GM12878 (cell line): ENCODE data around the gene MBOAT2. TPM values are rescaled to one million over a fixed set of nuclear protein-coding genes. Genes with fewer than 3 reads are reported as not detected.

Experiments used
- ATAC-seq: fragments of 200-7000 bp; cut with Tn5 transposase; 3 replicates; pipeline ENCODE4 v1.9.1; 2020; ENCODE audit warnings: mild to moderate bottlenecking, moderate library complexity
- BruUV-seq: library from RNA; stranded (reverse); fragments of 400-500 nt; replicated peaks from 2 replicates; lab custom pipeline; 2021; lab: Mats Ljungman, UMichigan
- CTCF ChIA-PET: fragments of 300-600 bp; sonication (Branson Sonifier 250); formaldehyde crosslinking; extraction: SDS; loops from one replicate; lab custom pipeline; 2021; ENCODE audit warnings: inconsistent platforms; lab: Yijun Ruan, JAX
- POLR2A ChIA-PET: fragments of 350-600 bp; formaldehyde crosslinking; extraction: SDS; loops from one replicate; lab custom pipeline; 2021; ENCODE audit warnings: inconsistent platforms; lab: Charles Lee
- RAD21 ChIA-PET: fragments of 300-600 bp; sonication (Branson Sonifier 250); formaldehyde crosslinking; loops from one replicate; lab custom pipeline; 2023; ENCODE audit warnings: antibody characterized with exemption; ENCODE audit not compliant: unreplicated experiment; lab: Charles Lee
- SMC1A ChIA-PET: fragments of 300-600 bp; sonication (Branson Sonifier 250); formaldehyde crosslinking; loops from one replicate; lab custom pipeline; 2023; ENCODE audit not compliant: unreplicated experiment, uncharacterized antibody; lab: Charles Lee
- DNase-seq: peaks from one replicate; pipeline ENCODE4 v3.0.0-alpha.2; 2011; ENCODE audit warnings: low read depth, low spot score
- FAIRE-seq: peaks from 3 replicates; lab custom pipeline; 2011; peaks lifted over from hg19 to GRCh38; lab: Jason Lieb, UNC
- H2AFZ ChIP-seq: 2 replicates; pipeline ENCODE4 v1.6.0; 2011; ENCODE audit warnings: low read depth, low read length, control low read depth; ENCODE audit not compliant: control insufficient read depth
- H3K27ac ChIP-seq: 2 replicates; pipeline ENCODE4 v1.5.1; 2011; ENCODE audit warnings: control low read depth; ENCODE audit not compliant: control insufficient read depth, insufficient read depth
- H3K27me3 ChIP-seq, 2 experiments: replicated peaks in 1 of 2; 2 replicates each; pipeline versions ENCODE4 v1.6.0 to v1.6.1; 2011; ENCODE audit warnings: low read length in 1 of 2; ENCODE audit not compliant: control insufficient read depth in 2 of 2, insufficient read depth in 2 of 2
- H3K36me3 ChIP-seq, 2 experiments: 2 replicates each; pipeline ENCODE4 v1.5.1; 2011; ENCODE audit warnings: low read length in 1 of 2; ENCODE audit not compliant: control insufficient read depth in 2 of 2, insufficient read depth in 2 of 2
- H3K4me1 ChIP-seq: 2 replicates; pipeline ENCODE4 v1.6.1; 2011; ENCODE audit warnings: mild to moderate bottlenecking, low read length, moderate library complexity, mixed read lengths; ENCODE audit not compliant: control insufficient read depth, insufficient read depth
- H3K4me2 ChIP-seq: 2 replicates; pipeline ENCODE4 v1.6.0; 2011; ENCODE audit warnings: control low read depth; ENCODE audit not compliant: control insufficient read depth, insufficient read depth
- H3K4me3 ChIP-seq: fragments of 200-600 bp; sonication (generic); 2 replicates; pipeline ENCODE4 v1.5.1; 2016
- H3K79me2 ChIP-seq: 2 replicates; pipeline ENCODE4 v1.6.0; 2011; ENCODE audit warnings: low read length; ENCODE audit not compliant: control insufficient read depth, insufficient read depth
- H3K9ac ChIP-seq: 2 replicates; pipeline ENCODE4 v1.8.0; 2011; ENCODE audit warnings: low read length, control low read depth, mixed read lengths; ENCODE audit not compliant: control insufficient read depth, insufficient read depth
- H3K9me3 ChIP-seq: replicated peaks from 3 replicates; pipeline ENCODE4 v1.5.1; 2011; ENCODE audit warnings: mild to moderate bottlenecking, low read length; ENCODE audit not compliant: control insufficient read depth, insufficient read depth
- H4K20me1 ChIP-seq: 2 replicates; pipeline ENCODE4 v1.6.0; 2011; ENCODE audit not compliant: control insufficient read depth, insufficient read depth
- EZH2 ChIP-seq: IDR thresholded peaks from 2 replicates; pipeline ENCODE4 v1.6.1; 2012; ENCODE audit warnings: low read depth, mild to moderate bottlenecking, control low read depth, inconsistent platforms, low read length, borderline replicate concordance; ENCODE audit not compliant: control insufficient read depth
- NFXL1 ChIP-seq: fragments of 450-650 bp; IDR thresholded peaks from 2 replicates; pipeline ENCODE4 v1.6.1; 2017; ENCODE audit warnings: antibody characterized with exemption, mild to moderate bottlenecking, borderline replicate concordance
- RUNX3 ChIP-seq: IDR thresholded peaks from 2 replicates; pipeline ENCODE4 v1.6.1; 2012; ENCODE audit warnings: low read length, inconsistent platforms
- TAF1 ChIP-seq: IDR thresholded peaks from 2 replicates; pipeline ENCODE4 v1.6.1; 2011; ENCODE audit warnings: mild to moderate bottlenecking, low read depth, low read length, borderline replicate concordance
- WGBS: methylation state at CpG from one replicate; pipeline ENCODE4 v1.1.6; 2016; ENCODE audit warnings: low lambda C conversion rate; ENCODE audit not compliant: insufficient replicate concordance, insufficient coverage; ENCODE audit errors: missing lambda C conversion rate; 5-methylcytosine and 5-hydroxymethylcytosine counted together
- in situ Hi-C: fragments of 300-500 bp; cut with MboI; formaldehyde crosslinking; loops from 9 replicates; pipeline ENCODE4 v1.14.3; 2018; ENCODE audit warnings: mixed read lengths
- intact Hi-C: fragments of 100-400 bp; cut with micrococcal nuclease; formaldehyde crosslinking; loops from one replicate; pipeline ENCODE4 v1.14.2; 2022; ENCODE audit not compliant: unreplicated experiment
- polyA plus RNA-seq, 11 experiments: library from polyadenylated mRNA; depleted of rRNA in 4 of 11; unstranded in 6 of 11; stranded (reverse) in 5 of 11; fragments of >200 nt; fragmentation: Nextera tagmentation in 4 of 11; fragmentation: Illumina TruSeq in 1 of 11; extraction: Ambion mirVana in 4 of 11; extraction: Trizol in 1 of 11; gene quantifications; 1 replicate in 1 of 11; 2 replicates in 10 of 11; pipeline versions ENCODE4 v1.2.1 to v1.2.3, GENCODE V29; 2011 to 2016; ENCODE audit warnings: inconsistent platforms in 2 of 11, missing spikeins in 2 of 11, low read depth in 1 of 11
- total RNA-seq, 4 experiments: library from RNA; depleted of rRNA in 3 of 4; stranded (reverse); fragments of >200 nt in 3 of 4; fragmentation: Illumina TruSeq in 1 of 4; extraction: Trizol in 1 of 4; gene quantifications; 2 replicates each; pipeline versions ENCODE4 v1.2.1 to v1.2.3, GENCODE V29; 2013 to 2021
- TF ChIP-seq, protein P1 (sequence below), 3 experiments: IDR thresholded peaks in 2 of 3; conservative IDR thresholded peaks in 1 of 3; 2 replicates each; pipeline ENCODE4 v1.5.1; 2011; ENCODE audit warnings: low read depth in 3 of 3, low read length in 3 of 3, mild to moderate bottlenecking in 3 of 3, control low read depth in 2 of 3, moderate library complexity in 2 of 3, inconsistent platforms in 1 of 3, mixed read lengths in 1 of 3; ENCODE audit not compliant: control insufficient read depth in 2 of 3, insufficient read depth in 1 of 3; ENCODE audit errors: extremely low read depth in 1 of 3
- TF ChIP-seq, protein P2 (sequence below): IDR thresholded peaks from 2 replicates; pipeline ENCODE4 v1.6.1; 2011; ENCODE audit warnings: borderline replicate concordance, low read depth, mild to moderate bottlenecking, moderate library complexity, mixed read lengths, low read length; ENCODE audit not compliant: insufficient read depth; ENCODE audit errors: extremely low read length

The MBOAT2 gene
- total and polyA plus RNA-seq, 10 of the 15 experiments (the other 5 are each of a cell fraction or from before 2014, with no cell fraction given), result 0.08 to 40.6 (median 1.8) TPM

DNA sequence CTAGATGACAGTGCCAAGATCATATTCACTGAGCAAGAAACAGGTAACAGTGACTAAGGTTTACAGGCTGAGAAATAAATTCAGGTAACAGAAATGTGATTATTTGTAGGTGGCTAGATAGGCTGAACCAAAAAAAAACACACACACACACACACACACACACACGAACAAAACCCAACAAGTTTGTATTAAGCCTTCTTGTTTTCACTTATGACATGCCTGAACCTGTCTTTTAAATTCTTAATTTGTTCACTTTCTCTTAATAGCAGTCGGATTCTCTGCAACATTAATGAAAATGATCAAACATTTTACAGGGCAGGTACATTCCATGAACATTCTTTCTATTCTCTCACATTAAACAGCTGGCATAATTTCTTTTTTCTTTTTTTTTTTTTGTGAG is 147.3 kb downstream of the MBOAT2 start:
- no peak overlapping the region for H3K9ac ChIP-seq
- H3K79me2 ChIP-seq, result no peaks in the 10 kb centered on the region
- ATAC-seq (no peak), DNase-seq (no peak), FAIRE-seq (peak; percentile 90)
- in situ Hi-C loops (no loop called here), intact Hi-C loops (no loop called here)
- CTCF ChIA-PET, result no interaction called here
- TF ChIP-seq, protein P1, sequence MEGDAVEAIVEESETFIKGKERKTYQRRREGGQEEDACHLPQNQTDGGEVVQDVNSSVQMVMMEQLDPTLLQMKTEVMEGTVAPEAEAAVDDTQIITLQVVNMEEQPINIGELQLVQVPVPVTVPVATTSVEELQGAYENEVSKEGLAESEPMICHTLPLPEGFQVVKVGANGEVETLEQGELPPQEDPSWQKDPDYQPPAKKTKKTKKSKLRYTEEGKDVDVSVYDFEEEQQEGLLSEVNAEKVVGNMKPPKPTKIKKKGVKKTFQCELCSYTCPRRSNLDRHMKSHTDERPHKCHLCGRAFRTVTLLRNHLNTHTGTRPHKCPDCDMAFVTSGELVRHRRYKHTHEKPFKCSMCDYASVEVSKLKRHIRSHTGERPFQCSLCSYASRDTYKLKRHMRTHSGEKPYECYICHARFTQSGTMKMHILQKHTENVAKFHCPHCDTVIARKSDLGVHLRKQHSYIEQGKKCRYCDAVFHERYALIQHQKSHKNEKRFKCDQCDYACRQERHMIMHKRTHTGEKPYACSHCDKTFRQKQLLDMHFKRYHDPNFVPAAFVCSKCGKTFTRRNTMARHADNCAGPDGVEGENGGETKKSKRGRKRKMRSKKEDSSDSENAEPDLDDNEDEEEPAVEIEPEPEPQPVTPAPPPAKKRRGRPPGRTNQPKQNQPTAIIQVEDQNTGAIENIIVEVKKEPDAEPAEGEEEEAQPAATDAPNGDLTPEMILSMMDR (IDR thresholded peaks at IDR 0.05 in 2 of 3, conservative IDR thresholded peaks at IDR 0.05 in 1 of 3; ENCODE audit: control insufficient read depth in 2 of 3, extremely low read depth in 1 of 3, insufficient read depth in 1 of 3, low read depth in 3 of 3, low read length in 3 of 3), result no peak
- TF ChIP-seq RUNX3 (no peak), EZH2 (no peak), NFXL1 (no peak), TAF1 (no peak)
- TF ChIP-seq, protein P2, sequence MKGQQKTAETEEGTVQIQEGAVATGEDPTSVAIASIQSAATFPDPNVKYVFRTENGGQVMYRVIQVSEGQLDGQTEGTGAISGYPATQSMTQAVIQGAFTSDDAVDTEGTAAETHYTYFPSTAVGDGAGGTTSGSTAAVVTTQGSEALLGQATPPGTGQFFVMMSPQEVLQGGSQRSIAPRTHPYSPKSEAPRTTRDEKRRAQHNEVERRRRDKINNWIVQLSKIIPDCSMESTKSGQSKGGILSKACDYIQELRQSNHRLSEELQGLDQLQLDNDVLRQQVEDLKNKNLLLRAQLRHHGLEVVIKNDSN, result no peak
- H2AFZ ChIP-seq, result no peak overlapping the region
- RAD21 ChIA-PET, result no interaction called here
- H3K4me3 ChIP-seq, result no peak overlapping the region
- H3K4me1 ChIP-seq, result no peaks in the 10 kb centered on the region
- H4K20me1 ChIP-seq, result no peaks in the 10 kb centered on the region
- H3K36me3 ChIP-seq, result no peaks in the 10 kb centered on the region
- 26% methylated on average over 2 of the region's 2 CpGs for WGBS
- SMC1A ChIA-PET, result no interaction called here
- H3K27ac ChIP-seq, result no peak overlapping the region
- no peaks in the 10 kb centered on the region for H3K27me3 ChIP-seq
- BruUV-seq, result no TSS peak
- H3K4me2 ChIP-seq, result no peak overlapping the region
- no peaks in the 10 kb centered on the region for H3K9me3 ChIP-seq
- POLR2A ChIA-PET, result no interaction called here
